Stimulated activated CD8-positive, alpha-beta memory T cell treated with anti-CD3 and anti-CD28 coated beads, Interleukin-7, amount 100 ng/mL, for 4 hours (primary cell): ENCODE results near the gene QKI.

Experiments
- DNase-seq, 2 donors: peaks; one replicate each; pipeline ENCODE4 v3.0.0-alpha.2; 2020; ENCODE audit warnings: low read depth in 2 of 2

Gene QKI

DNA sequence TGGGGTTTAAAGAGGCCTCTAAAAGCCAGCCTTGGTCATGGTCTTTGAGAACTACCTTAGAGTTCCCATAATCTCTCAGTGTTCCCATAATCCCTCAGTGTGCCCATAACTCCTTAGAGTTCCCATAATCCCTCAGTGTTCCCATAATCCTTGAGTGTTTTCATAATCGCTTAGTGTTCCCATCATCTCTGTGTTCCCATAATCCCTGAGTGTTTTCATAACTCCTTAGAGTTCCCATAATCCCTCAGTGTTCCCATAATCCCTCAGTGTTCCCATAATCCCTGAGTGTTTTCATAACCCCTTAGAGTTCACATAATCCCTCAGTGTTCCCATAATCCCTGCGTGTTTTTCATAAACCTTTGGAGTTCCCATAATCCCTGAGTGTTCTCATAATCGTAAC, 199.2 kb downstream of the QKI start:
- no peak for DNase-seq

DNA sequence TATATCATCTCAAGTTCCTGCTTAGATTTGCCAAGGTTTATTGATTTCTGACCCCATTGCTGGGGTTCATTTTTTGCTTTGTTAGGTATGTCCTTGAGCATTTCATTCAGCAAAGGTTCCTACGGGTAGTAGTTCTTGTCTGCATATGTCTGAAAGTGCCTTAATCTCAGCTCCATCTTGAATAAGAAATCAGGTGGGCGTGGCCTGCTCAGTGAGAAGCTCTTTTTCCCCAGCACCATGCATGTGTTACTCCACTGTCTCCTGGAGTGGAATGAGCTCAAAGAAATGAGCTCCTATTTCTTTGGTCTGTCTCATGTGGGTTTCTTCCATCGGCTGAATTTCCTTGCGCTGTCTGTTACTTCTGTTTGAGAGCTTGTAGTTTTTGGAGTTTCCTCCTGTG, 201.9 kb downstream of the QKI start:
- no peak for DNase-seq

- DNase-seq: no peak
Observed at GRCh38 chr6:163617549-163617948, 203.0 kb downstream of the QKI start.

GRCh38 chr6:163620101-163620500, 205.6 kb downstream of the QKI start:
- DNase-seq: no peak

- no peak for DNase-seq
Observed at GRCh38 chr6:163620670-163621330, 206.3 kb downstream of the QKI start.

GRCh38 chr6:163625265-163625664, 210.7 kb downstream of the QKI start:
- no peak for DNase-seq

DNA sequence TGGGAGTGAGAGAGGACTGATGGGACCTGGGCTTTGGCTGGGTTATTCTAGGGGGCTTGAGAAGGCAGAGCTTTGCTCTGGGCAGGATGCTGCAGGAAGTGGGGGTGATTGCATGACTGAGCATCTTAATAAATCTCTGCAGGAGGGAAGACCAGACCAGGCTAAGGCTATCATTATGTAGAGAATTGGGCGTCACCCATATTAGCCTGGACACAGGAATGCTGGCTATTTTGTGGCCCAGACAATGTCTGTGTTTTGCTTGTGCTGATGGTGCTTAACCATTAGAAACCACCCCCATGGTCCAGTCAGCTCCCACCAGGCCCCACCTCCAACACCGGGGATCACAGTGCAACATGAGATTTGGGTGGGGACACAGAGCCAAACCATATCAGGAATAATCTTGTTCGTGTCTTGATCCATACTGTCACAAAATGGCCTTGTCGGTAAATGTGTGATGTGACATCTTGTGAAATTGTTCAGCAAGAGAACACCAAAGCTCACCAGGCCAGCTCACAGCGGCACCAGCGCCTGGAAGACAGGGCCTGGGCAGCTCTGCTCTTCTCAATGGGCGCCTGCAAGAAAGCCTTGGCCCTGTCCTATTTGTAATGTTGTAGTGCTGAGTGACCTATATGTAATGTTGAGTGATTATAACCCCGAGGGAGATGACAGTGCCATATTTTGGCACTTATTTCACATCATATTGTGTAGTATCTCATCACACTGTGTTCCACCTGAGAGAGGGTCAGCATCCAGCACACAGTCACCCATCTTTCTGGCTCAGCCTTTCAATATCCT, 211.8 kb downstream of the QKI start:
- no peak for DNase-seq

DNA sequence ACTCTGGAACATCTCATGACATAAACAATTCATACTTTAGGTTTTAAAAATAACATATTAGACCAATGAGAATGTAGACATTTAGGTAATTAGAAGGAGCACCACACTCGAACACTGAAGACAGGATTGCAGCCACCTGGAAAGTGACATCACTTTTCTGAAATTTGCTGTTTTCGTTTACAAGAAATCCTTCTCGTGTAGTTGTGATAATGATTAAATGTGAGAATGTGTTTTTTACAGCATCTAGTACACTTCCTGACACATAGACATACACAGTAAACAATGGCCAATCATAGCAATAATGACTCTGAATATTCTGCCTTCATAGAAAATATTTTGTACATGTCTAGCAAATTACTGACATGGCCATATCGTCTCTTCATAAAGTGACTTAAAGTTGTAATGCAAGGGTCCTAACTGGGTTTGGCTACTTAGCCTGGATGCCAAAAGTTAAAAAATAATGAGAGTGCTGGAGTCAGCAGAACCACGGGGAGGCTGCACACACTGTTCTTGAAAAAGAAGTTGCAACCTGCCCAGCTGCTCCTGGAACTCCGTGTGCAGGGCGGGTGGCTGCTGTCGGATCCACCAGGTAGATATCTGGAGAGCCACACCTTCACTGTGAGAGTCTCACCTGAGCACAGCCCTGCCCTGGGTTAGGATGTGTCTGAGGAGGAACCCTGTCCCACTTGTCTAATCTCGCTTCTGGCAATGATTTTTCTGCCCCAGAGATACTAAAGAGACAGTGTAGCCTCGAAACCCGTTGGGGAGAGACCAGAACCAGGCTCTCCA, 212.9 kb downstream of the QKI start:
- no peak for DNase-seq
